ENCODE measurements around the gene HMCN1. TPM values are rescaled to one million over a fixed set of nuclear protein-coding genes. Genes with fewer than 3 reads are reported as not detected.
"Not testable (repeated sequence)": the region's sequence is repeated elsewhere in the genome, so short reads cannot be mapped to it uniquely, and the experiment has no call there.

The HMCN1 gene
- total RNA-seq, 4 donors from 2014 or later: 3.3 to 8.9 (median 6.6) TPM

DNA sequence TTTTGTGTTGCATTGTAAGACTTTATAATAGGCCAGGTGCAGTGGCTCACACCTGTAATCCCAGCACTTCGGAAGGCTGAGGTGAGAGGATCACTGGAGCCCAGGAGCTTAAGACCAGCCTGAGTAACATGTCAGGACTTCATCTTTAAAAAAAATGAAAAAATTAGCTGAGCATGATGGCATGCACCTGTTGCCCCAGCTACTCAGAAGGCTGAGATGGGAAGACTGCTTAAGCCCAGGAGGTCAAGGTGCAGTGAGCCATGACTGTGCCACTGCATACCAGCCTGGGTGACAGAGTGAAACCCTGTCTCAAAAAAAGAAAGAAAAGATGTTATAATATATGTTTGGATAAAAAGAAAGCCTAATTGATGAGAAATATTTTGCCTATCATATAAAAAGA lies 34.9 kb downstream of the HMCN1 start:
- H3K36me3 ChIP-seq: no peaks in the 10 kb centered on the region
- no peaks in the 10 kb centered on the region for H3K9me3 ChIP-seq
- H3K4me1 ChIP-seq: no peaks in the 10 kb centered on the region
- no peak for DNase-seq
- no peak overlapping the region for H3K27ac ChIP-seq
- TF ChIP-seq, protein P1, sequence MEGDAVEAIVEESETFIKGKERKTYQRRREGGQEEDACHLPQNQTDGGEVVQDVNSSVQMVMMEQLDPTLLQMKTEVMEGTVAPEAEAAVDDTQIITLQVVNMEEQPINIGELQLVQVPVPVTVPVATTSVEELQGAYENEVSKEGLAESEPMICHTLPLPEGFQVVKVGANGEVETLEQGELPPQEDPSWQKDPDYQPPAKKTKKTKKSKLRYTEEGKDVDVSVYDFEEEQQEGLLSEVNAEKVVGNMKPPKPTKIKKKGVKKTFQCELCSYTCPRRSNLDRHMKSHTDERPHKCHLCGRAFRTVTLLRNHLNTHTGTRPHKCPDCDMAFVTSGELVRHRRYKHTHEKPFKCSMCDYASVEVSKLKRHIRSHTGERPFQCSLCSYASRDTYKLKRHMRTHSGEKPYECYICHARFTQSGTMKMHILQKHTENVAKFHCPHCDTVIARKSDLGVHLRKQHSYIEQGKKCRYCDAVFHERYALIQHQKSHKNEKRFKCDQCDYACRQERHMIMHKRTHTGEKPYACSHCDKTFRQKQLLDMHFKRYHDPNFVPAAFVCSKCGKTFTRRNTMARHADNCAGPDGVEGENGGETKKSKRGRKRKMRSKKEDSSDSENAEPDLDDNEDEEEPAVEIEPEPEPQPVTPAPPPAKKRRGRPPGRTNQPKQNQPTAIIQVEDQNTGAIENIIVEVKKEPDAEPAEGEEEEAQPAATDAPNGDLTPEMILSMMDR (IDR thresholded peaks at IDR 0.05): no peak
- no peak for TF ChIP-seq POLR2A (IDR thresholded peaks at IDR 0.05)
- no peaks in the 10 kb centered on the region for H3K27me3 ChIP-seq
- intact Hi-C loops (cut with DNase I): no loop called here
- WGBS, 2 donors: 88 to 100% methylated on average over 1 of the region's 1 CpG
- H3K4me3 ChIP-seq (replicated peaks in 1 of 3): no peak overlapping the region

DNA sequence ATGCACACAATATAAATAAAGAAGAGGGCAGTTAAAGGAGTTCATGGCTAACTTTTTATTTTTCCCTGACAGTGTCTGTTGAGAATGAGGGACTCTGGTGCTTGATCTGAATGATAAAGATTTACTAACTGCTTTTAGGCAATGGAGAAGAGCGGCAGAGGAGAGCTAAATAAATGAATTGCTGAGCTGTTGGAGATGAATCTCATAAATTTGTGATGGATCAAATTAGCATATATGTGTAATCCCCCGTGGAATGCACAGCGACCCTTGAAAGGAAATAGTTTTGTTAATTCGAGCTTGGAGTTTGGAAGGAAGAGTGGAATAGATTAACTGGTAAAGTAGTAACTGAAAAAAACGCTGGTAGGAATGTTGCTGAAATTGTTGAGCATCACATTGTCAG lies 40.2 kb downstream of the HMCN1 start:
- no peak for TF ChIP-seq POLR2A (IDR thresholded peaks at IDR 0.05)
- intact Hi-C loops (cut with DNase I): no loop called here
- H3K27me3 ChIP-seq: no peaks in the 10 kb centered on the region
- H3K4me1 ChIP-seq: no peaks in the 10 kb centered on the region
- H3K4me3 ChIP-seq (replicated peaks in 1 of 3): no peak overlapping the region
- DNase-seq: no peak
- WGBS, 2 donors: 57 to 70% methylated on average over 5 of the region's 5 CpGs
- no peak overlapping the region for H3K27ac ChIP-seq
- H3K9me3 ChIP-seq: no peaks in the 10 kb centered on the region
- H3K36me3 ChIP-seq: no peaks in the 10 kb centered on the region

DNA sequence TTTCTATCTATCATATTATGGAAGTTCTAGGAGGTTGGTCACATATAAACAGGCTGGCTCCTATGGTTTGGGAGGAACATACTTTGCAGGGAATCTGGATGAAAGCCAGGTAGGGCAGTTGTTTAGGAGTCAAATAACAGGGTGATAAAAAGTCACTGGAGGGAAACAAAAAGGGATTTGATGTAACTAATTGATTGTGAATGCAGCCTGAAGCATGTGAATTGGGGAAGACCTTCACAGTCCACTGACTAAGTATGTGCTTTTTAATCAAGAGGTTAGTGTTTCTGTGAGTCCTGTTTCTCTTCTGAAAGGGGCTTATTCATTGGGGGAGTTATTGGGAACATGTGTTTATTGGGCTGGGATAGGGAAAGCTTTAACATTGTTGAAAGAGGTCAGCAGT lies 41.3 kb downstream of the HMCN1 start:
- no peak for DNase-seq
- TF ChIP-seq, protein P1 (IDR thresholded peaks at IDR 0.05): no peak
- no peak for TF ChIP-seq POLR2A (IDR thresholded peaks at IDR 0.05)
- Histone ChIP-seq H3K27me3 (no peaks in the 10 kb centered on the region), H3K4me3 (replicated peaks in 1 of 3) (no peak overlapping the region), H3K27ac (no peak overlapping the region), H3K36me3 (no peaks in the 10 kb centered on the region), H3K4me1 (no peaks in the 10 kb centered on the region), H3K9me3 (no peaks in the 10 kb centered on the region)
- intact Hi-C loops (cut with DNase I): no loop called here

DNA sequence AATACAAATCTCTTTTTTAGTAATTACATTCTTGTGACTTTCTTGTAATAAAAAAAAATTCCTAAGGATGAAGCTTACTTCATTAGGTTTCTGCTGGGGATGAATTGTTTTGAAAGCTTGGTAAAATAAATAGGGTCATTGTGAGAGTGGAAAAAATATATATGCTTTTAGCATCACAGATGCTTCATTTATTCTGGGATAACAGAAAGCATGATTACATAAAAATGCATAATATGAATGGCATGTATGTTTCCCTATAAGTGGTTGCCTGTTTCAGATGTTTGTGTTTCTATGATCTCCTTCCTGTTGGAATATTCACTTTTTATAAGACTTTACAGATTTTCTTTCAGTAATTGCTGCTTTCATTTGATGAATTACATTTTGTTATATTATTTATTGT lies 42.3 kb downstream of the HMCN1 start:
- no peak overlapping the region for H3K27ac ChIP-seq
- no peak for DNase-seq
- intact Hi-C loops (cut with DNase I): no loop called here
- TF ChIP-seq, protein P1 (IDR thresholded peaks at IDR 0.05): no peak
- no peak for TF ChIP-seq POLR2A (IDR thresholded peaks at IDR 0.05)
- H3K27me3 ChIP-seq: no peaks in the 10 kb centered on the region
- no peaks in the 10 kb centered on the region for H3K36me3 ChIP-seq
- H3K4me3 ChIP-seq (replicated peaks in 1 of 3): no peak overlapping the region
- no peaks in the 10 kb centered on the region for H3K9me3 ChIP-seq
- no peaks in the 10 kb centered on the region for H3K4me1 ChIP-seq

DNA sequence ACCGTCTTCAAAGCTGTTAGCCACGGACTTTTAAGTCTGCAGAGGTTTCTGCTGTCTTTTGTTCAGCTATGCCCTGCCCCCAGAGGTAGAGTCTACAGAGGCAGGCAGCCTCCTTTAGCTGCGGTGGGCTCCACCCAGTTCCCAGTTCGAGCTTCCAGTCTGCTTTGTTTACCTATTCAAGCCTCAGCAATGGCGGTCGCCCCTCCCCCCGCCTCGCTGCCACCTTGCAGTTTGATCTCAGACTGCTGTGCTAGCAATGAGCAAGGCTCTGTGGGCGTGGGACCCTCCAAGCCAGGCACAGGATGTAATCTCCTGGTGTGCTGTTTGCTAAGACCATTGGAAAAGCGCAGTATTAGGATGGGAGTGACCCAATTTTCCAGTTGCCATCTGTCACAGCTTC lies 49.7 kb downstream of the HMCN1 start:
- H3K4me1 ChIP-seq; intact Hi-C loops (cut with DNase I); H3K4me3 ChIP-seq (replicated peaks in 1 of 3); H3K27me3 ChIP-seq; H3K36me3 ChIP-seq; H3K27ac ChIP-seq; H3K9me3 ChIP-seq; DNase-seq: not testable (repeated sequence)
- WGBS, 2 donors: 86 to 94% methylated on average over 10 of the region's 10 CpGs

DNA sequence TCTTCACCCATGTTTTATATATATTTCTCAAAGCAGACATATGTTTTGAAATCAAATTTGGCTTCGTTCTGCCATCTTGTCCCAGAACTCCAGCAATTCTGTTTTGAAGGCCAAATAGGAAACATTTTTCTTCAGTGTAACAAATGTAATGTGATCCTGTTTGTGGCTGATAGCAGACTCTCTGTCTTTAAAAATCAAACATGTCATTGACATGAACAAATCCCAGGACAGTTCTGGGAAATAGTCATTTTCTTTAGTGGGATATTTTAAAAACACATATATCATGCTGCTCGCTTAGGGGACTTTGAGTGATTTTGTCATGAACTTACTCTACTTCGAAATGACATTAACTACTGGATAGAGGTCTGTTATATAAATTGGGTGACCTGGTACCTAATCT lies 51.4 kb downstream of the HMCN1 start:
- DNase-seq: no peak
- no peak for TF ChIP-seq POLR2A (IDR thresholded peaks at IDR 0.05)
- TF ChIP-seq, protein P1 (IDR thresholded peaks at IDR 0.05): no peak

More for the DNA sequence above, 51.4 kb downstream of the HMCN1 start:
- WGBS, 2 donors: 82 to 84% methylated on average over 3 of the region's 3 CpGs
- Histone ChIP-seq H3K27me3 (no peaks in the 10 kb centered on the region), H3K27ac (no peak overlapping the region), H3K36me3 (no peaks in the 10 kb centered on the region), H3K9me3 (no peaks in the 10 kb centered on the region), H3K4me3 (replicated peaks in 1 of 3) (no peak overlapping the region), H3K4me1 (peaks cover 0 to 9% of the 10 kb centered on the region in 2 donors)
- intact Hi-C loops (cut with DNase I): no loop called here

Data from thyroid gland (tissue), 4 donors.